Activated gamma-delta T cell (primary cell): Measurements from ENCODE around the gene NUP210.

Source experiments
- DNase-seq: peaks from one replicate; lab custom pipeline; 2025; lab: John Stamatoyannopoulos, UW

NUP210 gene

GRCh38 chr3:13288732-13289718 lies 131.1 kb downstream of the NUP210 start:
- DNase-seq = no peak

GRCh38 chr3:13287833-13288232 lies 132.3 kb downstream of the NUP210 start:
- DNase-seq = no peak

- DNase-seq = no peak
Observed at GRCh38 chr3:13286873-13287272, 133.2 kb downstream of the NUP210 start.

GRCh38 chr3:13285007-13285567 lies 135.0 kb downstream of the NUP210 start:
- DNase-seq = no peak

GRCh38 chr3:13283877-13284264 lies 136.3 kb downstream of the NUP210 start:
- DNase-seq = no peak

- no peak for DNase-seq
Observed at GRCh38 chr3:13282986-13283876, 136.9 kb downstream of the NUP210 start.

GRCh38 chr3:13282358-13282985 lies 137.7 kb downstream of the NUP210 start:
- no peak for DNase-seq

- DNase-seq = no peak
Observed at GRCh38 chr3:13281507-13282357, 138.4 kb downstream of the NUP210 start.

- DNase-seq = no peak
Observed at GRCh38 chr3:13280811-13281506, 139.2 kb downstream of the NUP210 start.

GRCh38 chr3:13280122-13280790 lies 139.9 kb downstream of the NUP210 start:
- no peak for DNase-seq

- no peak for DNase-seq
Observed at GRCh38 chr3:13279532-13279910, 140.6 kb downstream of the NUP210 start.

- no peak for DNase-seq
Observed at GRCh38 chr3:13278783-13279531, 141.2 kb downstream of the NUP210 start.

GRCh38 chr3:13277860-13278531 lies 142.1 kb downstream of the NUP210 start:
- DNase-seq = no peak

GRCh38 chr3:13277196-13277813 lies 142.8 kb downstream of the NUP210 start:
- DNase-seq = no peak

- no peak for DNase-seq
Observed at GRCh38 chr3:13276438-13277195, 143.5 kb downstream of the NUP210 start.

GRCh38 chr3:13275376-13276005 lies 144.6 kb downstream of the NUP210 start:
- DNase-seq = no peak
